Measurements from ENCODE around the gene KRT82. TPM values are rescaled to one million over a fixed set of nuclear protein-coding genes. Genes with fewer than 3 reads are reported as not detected.
A peak's percentile ranks its signal among the peaks of the same experiment; 100 is the strongest.
"Not testable (repeated sequence)": the region's sequence is repeated elsewhere in the genome, so short reads cannot be mapped to it uniquely, and the experiment has no call there.

KRT82 gene
- total RNA-seq = not detected in 2 replicates

GRCh38 chr12:52405922-52406385 lies at the start of gene KRT82:
Gene KRT82, minus strand, starts transcription at chr12:52406335. Its CDS starts 58 bp downstream, at chr12:52406277.
- DNase-seq (ENCODE audit: low read depth) = no peak

- no peak for DNase-seq (ENCODE audit: low read depth)
Measured at GRCh38 chr12:52455821-52456220, 49.7 kb upstream of the KRT82 start.

GRCh38 chr12:52454411-52455201 lies 48.5 kb upstream of the KRT82 start:
- peak; percentile 63 for DNase-seq (ENCODE audit: low read depth)

- DNase-seq (ENCODE audit: low read depth) = no peak
Measured at GRCh38 chr12:52452101-52452500, 46.0 kb upstream of the KRT82 start, which contains the start of gene KRT6B. Gene KRT6B, minus strand, starts transcription at chr12:52452146. Its CDS starts 68 bp downstream, at chr12:52452078.

- no peak for DNase-seq (ENCODE audit: low read depth)
Measured at GRCh38 chr12:52448228-52448627, 42.1 kb upstream of the KRT82 start.

GRCh38 chr12:52447196-52447595 lies 41.1 kb upstream of the KRT82 start:
- DNase-seq (ENCODE audit: low read depth) = not testable (repeated sequence)

GRCh38 chr12:52446367-52447045 lies 40.4 kb upstream of the KRT82 start:
- DNase-seq (ENCODE audit: low read depth) = no peak

GRCh38 chr12:52445876-52446275 lies 39.7 kb upstream of the KRT82 start:
- DNase-seq (ENCODE audit: low read depth) = no peak

GRCh38 chr12:52444647-52445595 lies 38.8 kb upstream of the KRT82 start:
- DNase-seq (ENCODE audit: low read depth) = no peak

- DNase-seq (ENCODE audit: low read depth) = no peak
Measured at GRCh38 chr12:52443966-52444365, 37.8 kb upstream of the KRT82 start.

GRCh38 chr12:52442600-52443061 lies 36.5 kb upstream of the KRT82 start:
- DNase-seq (ENCODE audit: low read depth) = peak; percentile 94

GRCh38 chr12:52441320-52441911 lies 35.3 kb upstream of the KRT82 start:
- DNase-seq (ENCODE audit: low read depth) = peak; percentile 87

GRCh38 chr12:52440821-52441319 lies 34.7 kb upstream of the KRT82 start:
- DNase-seq (ENCODE audit: low read depth) = peak; percentile 78

GRCh38 chr12:52439845-52440244 lies 33.7 kb upstream of the KRT82 start:
- DNase-seq (ENCODE audit: low read depth) = no peak

GRCh38 chr12:52439420-52439819 lies 33.3 kb upstream of the KRT82 start:
- no peak for DNase-seq (ENCODE audit: low read depth)

GRCh38 chr12:52438305-52439301 lies 32.5 kb upstream of the KRT82 start:
- DNase-seq (ENCODE audit: low read depth) = no peak

GRCh38 chr12:52437508-52437907 lies 31.4 kb upstream of the KRT82 start:
- no peak for DNase-seq (ENCODE audit: low read depth)

- no peak for DNase-seq (ENCODE audit: low read depth)
Measured at GRCh38 chr12:52436828-52437474, 30.8 kb upstream of the KRT82 start.
